Suppressor macrophage treated with lipopolysaccharide for 4 hours (primary cell): ENCODE results near the gene PELO.

Experiments
- DNase-seq: peaks from one replicate; pipeline ENCODE4 v3.0.0-alpha.2; 2020

The PELO gene

GRCh38 chr5:52772668-52773067 is 15.0 kb upstream of the PELO start:
- no peak for DNase-seq

GRCh38 chr5:52773342-52773741 is 14.4 kb upstream of the PELO start:
- DNase-seq: no peak

GRCh38 chr5:52774005-52774410 is 13.7 kb upstream of the PELO start:
- DNase-seq: no peak

- DNase-seq: no peak
These were observed 11.6 kb upstream of the PELO start for GRCh38 chr5:52776116-52776515.

- DNase-seq: no peak
These were observed 10.5 kb upstream of the PELO start for GRCh38 chr5:52777186-52777585.

- no peak for DNase-seq
These were observed 8.9 kb upstream of the PELO start for GRCh38 chr5:52778781-52779180.

GRCh38 chr5:52779213-52779612 is 8.5 kb upstream of the PELO start:
- no peak for DNase-seq

- DNase-seq: no peak
These were observed 4.3 kb upstream of the PELO start for GRCh38 chr5:52783226-52783959.

- no peak for DNase-seq
These were observed 3.0 kb upstream of the PELO start for GRCh38 chr5:52784737-52785136.

- no peak for DNase-seq
These were observed 1.3 kb upstream of the PELO start for GRCh38 chr5:52786391-52786790.

- no peak for DNase-seq
These were observed 642 bp upstream of the PELO start for GRCh38 chr5:52786949-52787599.

- DNase-seq: no peak
These were observed 747 bp downstream of the PELO start for GRCh38 chr5:52788505-52788821.

GRCh38 chr5:52789378-52789777 is 1.7 kb downstream of the PELO start:
- DNase-seq: no peak

- peak; percentile 30 for DNase-seq
These were observed 2.1 kb downstream of the PELO start for GRCh38 chr5:52789851-52790250.

- DNase-seq: no peak
These were observed 3.6 kb downstream of the PELO start for GRCh38 chr5:52791366-52791765.

GRCh38 chr5:52794519-52794918 is 6.8 kb downstream of the PELO start:
- peak; percentile 66 for DNase-seq

- no peak for DNase-seq
These were observed 8.3 kb downstream of the PELO start for GRCh38 chr5:52796031-52796430.

- DNase-seq: no peak
These were observed 8.9 kb downstream of the PELO start for GRCh38 chr5:52796516-52797103.

- peak; percentile 37 for DNase-seq
These were observed 11.2 kb downstream of the PELO start for GRCh38 chr5:52798938-52799337.

GRCh38 chr5:52799358-52799982 is 11.8 kb downstream of the PELO start:
- peak; percentile 37 for DNase-seq

GRCh38 chr5:52799983-52800393 is 12.3 kb downstream of the PELO start:
- peak; percentile 99 for DNase-seq

GRCh38 chr5:52800394-52801213 is 12.9 kb downstream of the PELO start:
- peak; percentile 61 for DNase-seq

GRCh38 chr5:52801329-52801728 is 13.6 kb downstream of the PELO start:
- DNase-seq: no peak
